ENCODE measurements around the gene MMP13.

DNA sequence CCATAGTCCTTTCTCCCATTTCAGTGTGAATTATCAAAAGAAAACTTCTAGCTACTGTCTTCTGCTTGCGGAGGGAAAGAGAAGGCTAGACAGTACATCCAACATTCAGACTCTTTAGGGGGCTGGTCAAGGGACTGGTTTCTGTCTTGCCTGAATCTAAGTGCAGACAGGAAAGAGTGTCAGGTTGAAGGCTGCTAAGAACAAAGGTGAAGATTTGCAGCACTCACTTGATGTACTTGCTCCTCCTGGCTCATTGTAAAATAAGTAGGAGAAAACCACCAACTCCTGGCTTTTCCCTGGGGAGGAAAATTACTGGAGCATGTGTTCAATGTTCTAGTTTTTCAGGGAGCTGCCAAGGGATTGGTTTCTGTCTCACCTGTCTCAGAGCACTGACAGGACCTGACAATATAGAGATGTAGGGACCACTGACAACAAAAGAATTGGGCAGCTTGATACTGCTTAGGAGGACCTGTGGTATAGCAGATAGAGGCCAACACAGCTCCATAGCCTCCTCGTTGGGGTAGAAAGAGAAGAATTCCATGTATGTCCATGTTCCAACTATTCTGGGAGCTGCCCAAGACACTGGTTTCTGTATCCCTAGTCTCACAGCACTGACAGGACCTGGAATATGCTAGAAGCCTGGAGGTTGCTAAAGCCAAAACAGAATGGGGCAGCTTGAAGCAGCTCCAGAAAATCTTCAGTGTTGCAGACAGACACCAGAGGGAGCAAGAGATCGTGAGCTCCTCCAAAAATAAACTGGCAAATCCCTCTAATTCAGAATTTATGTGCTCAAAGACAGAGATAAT, 41.1 kb downstream of the MMP13 start:
- TF ChIP-seq GATA3 (IDR thresholded peaks at IDR 0.05; ENCODE audit: low read depth, low read length): no peak
- no peak for TF ChIP-seq GATA2 (IDR thresholded peaks at IDR 0.05; ENCODE audit: low read depth, low read length)

Measured in SH-SY5Y (cell line).